Stomach smooth muscle (tissue), 2 donors: ENCODE measurements around the gene SRSF3.
"Not testable (repeated sequence)": the region's sequence is repeated elsewhere in the genome, so short reads cannot be mapped to it uniquely, and the experiment has no call there.

ENCODE experiments used
- H3K27ac ChIP-seq: one replicate; pipeline ENCODE4 v1.7.0; 2013; ENCODE audit warnings: mild to moderate bottlenecking, low read length, inconsistent platforms
- H3K27me3 ChIP-seq, 2 donors: one replicate each; pipeline ENCODE4 v1.7.0; 2013; ENCODE audit warnings: low read length in 2 of 2; ENCODE audit not compliant: insufficient read depth in 2 of 2, control insufficient read depth in 1 of 2
- H3K36me3 ChIP-seq, 2 donors: one replicate each; pipeline ENCODE4 v1.7.0; 2013; ENCODE audit warnings: low read length in 2 of 2; ENCODE audit not compliant: control insufficient read depth in 2 of 2, insufficient read depth in 2 of 2
- H3K4me1 ChIP-seq: one replicate; pipeline ENCODE4 v1.7.0; 2013; ENCODE audit warnings: low read length; ENCODE audit not compliant: control insufficient read depth, insufficient read depth
- H3K4me3 ChIP-seq, 2 donors: one replicate each; pipeline ENCODE4 v1.7.0; 2013; ENCODE audit warnings: low read length in 2 of 2
- H3K9ac ChIP-seq, 2 donors: one replicate each; pipeline ENCODE4 v1.7.0; 2013; ENCODE audit warnings: low read length in 2 of 2, mild to moderate bottlenecking in 1 of 2
- H3K9me3 ChIP-seq, 2 donors: one replicate each; pipeline ENCODE4 v1.7.0; 2013; ENCODE audit warnings: low read length in 2 of 2; ENCODE audit not compliant: control insufficient read depth in 2 of 2
- donor health status: healthy.
- donor health status: Pancreatic carcinoma.

Gene SRSF3

GRCh38 chr6:36596356-36596755, 2.2 kb downstream of the SRSF3 start:
- Histone ChIP-seq H3K36me3 (peaks cover 30 to 43% of the 10 kb centered on the region in 2 donors), H3K27ac (peak overlapping the region; percentile 98), H3K4me1 (peaks cover 36% of the 10 kb centered on the region), H3K9ac (peak overlapping the region; percentile 36 to 100), H3K4me3 (peak overlapping the region; percentile 96 to 98), H3K27me3 (no peaks in the 10 kb centered on the region), H3K9me3 (no peaks in the 10 kb centered on the region)

- Histone ChIP-seq H3K9me3 (no peaks in the 10 kb centered on the region), H3K9ac (peak overlapping the region in 1 of 2 donors; percentile 54), H3K4me1 (peaks cover 37% of the 10 kb centered on the region), H3K36me3 (peaks cover 37 to 56% of the 10 kb centered on the region in 2 donors), H3K4me3 (peak overlapping the region; percentile 96 to 98), H3K27me3 (no peaks in the 10 kb centered on the region), H3K27ac (no peak overlapping the region)
Observed at GRCh38 chr6:36597775-36598174, 3.6 kb downstream of the SRSF3 start.

- no peaks in the 10 kb centered on the region for H3K27me3 ChIP-seq
- peaks cover 35% of the 10 kb centered on the region for H3K4me1 ChIP-seq
- peak overlapping the region; percentile 65 to 98 for H3K4me3 ChIP-seq
- no peak overlapping the region for H3K27ac ChIP-seq
- H3K9me3 ChIP-seq: no peaks in the 10 kb centered on the region
- H3K36me3 ChIP-seq: peaks cover 37 to 62% of the 10 kb centered on the region in 2 donors
- H3K9ac ChIP-seq: peak overlapping the region in 1 of 2 donors; percentile 54
Observed at GRCh38 chr6:36598326-36598725, 4.2 kb downstream of the SRSF3 start.

GRCh38 chr6:36598739-36599318, 4.7 kb downstream of the SRSF3 start:
- Histone ChIP-seq H3K27ac (no peak overlapping the region), H3K9me3 (no peaks in the 10 kb centered on the region), H3K36me3 (peaks cover 37 to 67% of the 10 kb centered on the region in 2 donors)

GRCh38 chr6:36599791-36600209, 5.6 kb downstream of the SRSF3 start:
- Histone ChIP-seq H3K9me3 (no peaks in the 10 kb centered on the region), H3K4me1 (peaks cover 33% of the 10 kb centered on the region), H3K4me3 (peak overlapping the region; percentile 60 to 65), H3K36me3 (peaks cover 47 to 76% of the 10 kb centered on the region in 2 donors), H3K27me3 (no peaks in the 10 kb centered on the region), H3K27ac (no peak overlapping the region), H3K9ac (no peak overlapping the region)

More at GRCh38 chr6:36598739-36599318, 4.7 kb downstream of the SRSF3 start:
- Histone ChIP-seq H3K4me1 (peaks cover 33% of the 10 kb centered on the region), H3K4me3 (peak overlapping the region; percentile 65 to 98), H3K27me3 (no peaks in the 10 kb centered on the region), H3K9ac (peak overlapping the region in 1 of 2 donors; percentile 38)

GRCh38 chr6:36600564-36601146, 6.5 kb downstream of the SRSF3 start:
- no peak overlapping the region for H3K9ac ChIP-seq
- no peak overlapping the region for H3K27ac ChIP-seq
- H3K4me3 ChIP-seq: peak overlapping the region; percentile 60 to 65
- H3K9me3 ChIP-seq: no peaks in the 10 kb centered on the region
- no peaks in the 10 kb centered on the region for H3K27me3 ChIP-seq
- peaks cover 40% of the 10 kb centered on the region for H3K4me1 ChIP-seq
- H3K36me3 ChIP-seq: peaks cover 52 to 85% of the 10 kb centered on the region in 2 donors

GRCh38 chr6:36601818-36602217, 7.7 kb downstream of the SRSF3 start:
- not testable (repeated sequence) for H3K9me3 ChIP-seq, H3K27me3 ChIP-seq, H3K9ac ChIP-seq, H3K27ac ChIP-seq, H3K4me3 ChIP-seq
- peaks cover 57 to 90% of the 10 kb centered on the region in 2 donors for H3K36me3 ChIP-seq
- peaks cover 44% of the 10 kb centered on the region for H3K4me1 ChIP-seq

GRCh38 chr6:36603222-36604089, 9.3 kb downstream of the SRSF3 start:
- H3K4me3 ChIP-seq: no peak overlapping the region
- no peak overlapping the region for H3K27ac ChIP-seq
- peaks cover 60 to 93% of the 10 kb centered on the region in 2 donors for H3K36me3 ChIP-seq
- no peak overlapping the region for H3K9ac ChIP-seq
- H3K9me3 ChIP-seq: no peaks in the 10 kb centered on the region
- no peaks in the 10 kb centered on the region for H3K27me3 ChIP-seq
- peaks cover 39% of the 10 kb centered on the region for H3K4me1 ChIP-seq

GRCh38 chr6:36604090-36605060, 10.2 kb downstream of the SRSF3 start:
- Histone ChIP-seq H3K9ac (peak overlapping the region in 1 of 2 donors; percentile 15), H3K36me3 (peaks cover 54 to 88% of the 10 kb centered on the region in 2 donors), H3K4me1 (peaks cover 37% of the 10 kb centered on the region), H3K4me3 (no peak overlapping the region), H3K27ac (no peak overlapping the region), H3K9me3 (no peaks in the 10 kb centered on the region), H3K27me3 (no peaks in the 10 kb centered on the region)

GRCh38 chr6:36605143-36605542, 11.0 kb downstream of the SRSF3 start:
- Histone ChIP-seq H3K9ac (no peak overlapping the region), H3K9me3 (no peaks in the 10 kb centered on the region), H3K4me1 (peaks cover 30% of the 10 kb centered on the region), H3K27ac (no peak overlapping the region), H3K4me3 (no peak overlapping the region), H3K36me3 (peaks cover 52 to 85% of the 10 kb centered on the region in 2 donors), H3K27me3 (no peaks in the 10 kb centered on the region)
